GM10248 (cell line): ENCODE measurements around the gene CAMTA1.

Source experiments
- CTCF ChIA-PET: fragments of 300-600 bp; sonication (Branson Sonifier 250); formaldehyde crosslinking; extraction: SDS; loops from one replicate; lab custom pipeline; 2021; ENCODE audit warnings: antibody characterized with exemption; lab: Yijun Ruan, JAX
- POLR2A ChIA-PET: fragments of 350-650 bp; sonication (Branson Sonifier 250); formaldehyde crosslinking; extraction: SDS; loops from one replicate; lab custom pipeline; 2020; ENCODE audit warnings: antibody characterized with exemption; lab: Yijun Ruan, JAX
- DNase-seq: peaks from one replicate; pipeline ENCODE4 v3.0.0; 2012; ENCODE audit errors: extremely low spot score
- CTCF ChIP-seq: IDR thresholded peaks from 2 replicates; pipeline ENCODE4 v1.5.1; 2012; ENCODE audit warnings: mild to moderate bottlenecking, low read depth; ENCODE audit errors: extremely low read depth, missing control alignments, control extremely low read depth

Gene CAMTA1

GRCh38 chr1:7642781-7643529 is 857.7 kb downstream of the CAMTA1 start:
- TF ChIP-seq CTCF = no peak
- POLR2A ChIA-PET = no interaction called here
- CTCF ChIA-PET = interaction anchor here (1.2 kb wide), 1 partner anchor 601 kb away, joined by 3 read pairs; no protein-coding TSS in a partner anchor
- no peak for DNase-seq

GRCh38 chr1:7643530-7643929 is 858.3 kb downstream of the CAMTA1 start:
- DNase-seq = no peak
- CTCF ChIA-PET = interaction anchor here (1.2 to 2.2 kb wide), 2 partner anchors 28 to 602 kb away, joined by 3 to 4 read pairs; no protein-coding TSS in a partner anchor
- POLR2A ChIA-PET = no interaction called here
- TF ChIP-seq CTCF = no peak

GRCh38 chr1:7644086-7644485 is 858.8 kb downstream of the CAMTA1 start:
- POLR2A ChIA-PET = no interaction called here
- no peak for TF ChIP-seq CTCF
- DNase-seq = no peak
- CTCF ChIA-PET = interaction anchor here (2.2 kb wide), 1 partner anchor 28 kb away, joined by 4 read pairs; no protein-coding TSS in a partner anchor

GRCh38 chr1:7644961-7645750 is 859.9 kb downstream of the CAMTA1 start:
- CTCF ChIA-PET = interaction anchor here (1.4 to 2.2 kb wide), 2 partner anchors 27 to 926 kb away, joined by 4 read pairs; no protein-coding TSS in a partner anchor
- POLR2A ChIA-PET = no interaction called here
- no peak for DNase-seq
- no peak for TF ChIP-seq CTCF

GRCh38 chr1:7645751-7646048 is 860.4 kb downstream of the CAMTA1 start:
- POLR2A ChIA-PET = no interaction called here
- TF ChIP-seq CTCF = no peak
- CTCF ChIA-PET = interaction anchor here (1.4 to 2.2 kb wide), 2 partner anchors 26 to 927 kb away, joined by 4 read pairs; no protein-coding TSS in a partner anchor
- DNase-seq = no peak

GRCh38 chr1:7646164-7646563 is 860.9 kb downstream of the CAMTA1 start:
- ChIA-PET CTCF (no interaction called here), POLR2A (no interaction called here)
- no peak for DNase-seq
- no peak for TF ChIP-seq CTCF
